ENCODE results near the gene PACS1.

PACS1 gene

GRCh38 chr11:66050581-66051231, 19.4 kb upstream of the PACS1 start:
- DNase-seq (ENCODE audit: low read depth in 2 of 2), result no peak

DNA sequence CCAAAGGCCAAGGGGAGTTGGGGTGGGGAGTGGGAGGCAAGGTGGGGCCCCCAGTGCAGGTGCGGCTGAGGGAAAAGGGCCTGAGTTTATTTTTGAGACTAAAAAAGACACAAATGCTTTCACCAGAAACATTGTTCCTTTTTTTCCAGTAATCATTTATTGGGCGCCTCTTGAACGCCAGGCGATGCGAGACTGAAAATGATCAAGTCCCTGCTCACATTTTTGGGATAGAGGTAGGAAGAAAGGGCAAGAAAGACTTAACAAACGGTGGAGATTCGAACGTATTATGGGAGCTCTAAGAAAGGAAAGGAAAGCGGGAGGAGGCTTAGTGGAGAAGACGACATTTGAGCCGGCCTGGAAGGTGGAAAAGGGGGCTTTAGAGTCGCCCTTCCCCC, 18.7 kb upstream of the PACS1 start:
- no peak for DNase-seq (ENCODE audit: low read depth in 2 of 2)

DNA sequence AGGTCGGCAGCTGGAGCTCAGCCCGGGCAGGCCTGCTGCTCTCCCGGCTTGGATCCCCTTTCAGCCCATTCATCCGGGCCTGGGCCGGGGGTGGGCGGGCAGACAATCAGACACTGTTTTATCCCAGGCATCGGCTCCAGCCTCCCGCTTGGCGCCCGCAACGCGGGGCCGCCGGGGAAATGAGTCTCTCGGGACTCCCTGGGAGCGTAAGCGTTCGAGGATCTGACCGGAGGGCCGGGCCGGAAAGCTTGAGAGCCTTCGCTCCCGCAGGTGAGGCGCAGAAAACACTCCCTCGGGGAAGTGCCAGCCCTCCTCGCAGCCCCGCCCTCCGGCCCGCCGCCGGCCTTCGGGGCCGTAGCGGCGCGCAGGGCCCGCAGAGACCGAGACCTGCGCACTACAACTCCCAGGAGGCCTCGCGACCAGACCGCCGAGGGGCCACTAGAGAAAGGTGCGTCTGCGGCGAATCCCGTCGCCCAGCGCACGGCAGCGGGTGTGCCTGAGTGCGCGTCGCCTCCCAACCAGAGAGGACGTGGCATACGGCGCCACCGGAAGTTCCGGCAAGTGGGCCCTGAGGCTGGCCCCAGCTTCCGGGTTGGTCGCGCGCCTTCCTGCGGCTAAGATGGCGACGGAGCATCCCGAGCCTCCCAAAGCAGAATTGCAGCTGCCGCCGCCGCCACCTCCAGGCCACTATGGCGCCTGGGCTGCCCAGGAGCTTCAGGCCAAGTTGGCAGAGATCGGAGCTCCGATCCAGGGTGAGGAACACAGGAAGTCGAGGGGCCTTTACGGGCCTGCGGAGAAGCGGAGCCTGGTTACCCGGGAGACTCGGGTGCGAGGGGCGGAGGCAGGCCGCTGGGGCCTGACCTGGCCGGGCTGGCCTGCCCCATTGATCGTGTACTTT, 18.1 kb upstream of the PACS1 start, which contains the start of gene SF3B2:
SF3B2 (plus strand) TSS at position 599 of the 898 bp plus-strand sequence; CDS start at position 620, 21 bp downstream.
- DNase-seq (ENCODE audit: low read depth in 2 of 2), result peak; percentile 96 to 97

DNA sequence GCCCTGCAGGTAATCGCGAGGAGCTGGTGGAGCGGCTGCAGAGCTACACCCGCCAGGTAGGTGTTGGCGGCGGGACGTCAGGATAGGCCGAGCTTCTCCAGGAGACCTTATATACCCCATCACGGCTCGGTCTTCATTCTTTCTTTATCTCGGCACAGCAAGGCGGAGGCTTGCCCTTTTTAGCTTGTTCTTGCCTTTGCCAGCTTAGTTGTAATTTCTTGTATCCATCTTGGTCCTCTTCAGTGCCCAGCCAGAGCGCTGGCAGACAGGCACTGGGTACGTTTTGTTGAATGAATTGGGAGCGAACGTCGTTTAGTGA, 17.4 kb upstream of the PACS1 start:
- DNase-seq (ENCODE audit: low read depth in 2 of 2), result no peak

GRCh38 chr11:66055021-66055420, 15.1 kb upstream of the PACS1 start:
- no peak for DNase-seq (ENCODE audit: low read depth in 2 of 2)

- no peak for DNase-seq (ENCODE audit: low read depth in 2 of 2)
Measured at GRCh38 chr11:66056501-66056900, 13.6 kb upstream of the PACS1 start.

GRCh38 chr11:66059966-66060680, 9.9 kb upstream of the PACS1 start:
- no peak for DNase-seq (ENCODE audit: low read depth in 2 of 2)

DNA sequence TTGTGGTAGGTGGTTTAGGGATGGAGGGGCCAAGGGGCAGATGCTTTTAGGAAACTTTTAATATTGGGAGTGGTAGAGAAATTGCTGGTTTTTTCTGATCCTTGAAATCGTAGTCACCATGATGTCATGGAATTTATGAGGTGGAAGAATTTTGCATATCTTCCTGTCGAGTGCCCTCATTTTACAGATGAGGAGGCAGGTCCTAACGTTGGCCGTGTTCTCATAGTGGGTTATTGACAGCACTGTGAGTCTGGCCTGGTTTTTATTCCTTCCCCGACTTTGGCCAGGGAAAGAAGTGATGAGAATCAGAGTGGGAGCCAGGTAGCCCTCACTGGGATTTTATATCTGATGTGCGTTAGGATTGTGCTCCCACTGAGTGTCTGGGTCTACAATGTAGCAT, 8.8 kb upstream of the PACS1 start:
- no peak for DNase-seq (ENCODE audit: low read depth in 2 of 2)

DNA sequence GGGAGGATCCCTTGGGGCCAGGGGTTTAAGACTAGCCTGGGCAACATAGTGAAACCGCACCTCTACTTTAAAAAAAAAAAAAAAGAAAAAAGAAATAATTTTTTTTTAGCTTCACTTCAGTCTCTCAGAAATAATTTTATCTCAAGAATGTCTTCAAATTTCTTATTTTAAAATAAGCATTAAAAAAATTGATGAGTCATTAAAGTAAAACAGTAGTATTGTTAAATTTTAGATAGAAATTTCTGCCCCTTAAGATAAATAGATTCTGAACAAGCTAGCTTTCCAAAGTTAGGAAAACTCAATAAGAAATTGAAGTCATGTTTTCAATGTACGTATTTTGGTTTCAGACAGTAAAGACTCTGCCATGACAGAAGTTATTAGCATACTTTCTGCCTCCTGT, 7.7 kb upstream of the PACS1 start:
- DNase-seq (ENCODE audit: low read depth in 2 of 2), result no peak

DNA sequence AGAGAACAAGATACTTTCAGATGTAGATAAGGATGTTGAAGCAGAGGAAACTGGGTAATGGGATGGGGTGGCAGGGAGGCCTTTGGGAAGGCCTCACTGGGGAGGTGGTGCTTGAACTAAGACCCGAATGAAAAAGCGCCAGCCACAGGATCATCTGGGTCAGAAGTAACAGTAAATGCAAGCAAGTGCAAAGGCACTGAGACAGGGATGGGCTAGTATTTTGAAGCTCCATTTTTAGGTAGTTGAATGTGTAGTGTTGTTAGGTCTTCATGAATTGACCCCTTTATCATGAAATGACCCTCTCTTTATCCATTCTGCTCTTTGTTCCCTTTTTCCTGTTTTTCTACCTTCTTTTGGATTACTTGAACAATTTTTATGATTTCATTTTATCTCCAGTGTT, 6.2 kb upstream of the PACS1 start:
- DNase-seq (ENCODE audit: low read depth in 2 of 2), result no peak

DNA sequence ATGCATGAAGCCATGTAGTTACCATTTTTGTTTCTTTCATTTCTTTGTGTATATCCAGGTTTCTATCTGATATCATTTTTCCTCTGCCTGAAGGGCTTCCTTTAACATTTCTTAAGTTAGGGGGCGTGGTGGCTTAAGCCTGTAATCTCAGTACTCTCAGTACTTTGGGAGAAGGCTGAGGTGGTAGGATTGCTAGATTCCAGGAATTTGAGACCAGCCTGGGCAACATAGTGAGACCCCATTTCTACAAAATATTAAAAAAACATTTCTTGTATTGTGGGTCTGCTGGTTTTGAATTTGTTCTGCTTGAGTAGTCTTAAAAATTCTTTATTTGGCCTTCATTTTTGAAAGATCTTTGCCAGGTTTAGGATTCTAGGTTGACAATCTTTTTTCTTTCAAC, 5.5 kb upstream of the PACS1 start:
- no peak for DNase-seq (ENCODE audit: low read depth in 2 of 2)

DNA sequence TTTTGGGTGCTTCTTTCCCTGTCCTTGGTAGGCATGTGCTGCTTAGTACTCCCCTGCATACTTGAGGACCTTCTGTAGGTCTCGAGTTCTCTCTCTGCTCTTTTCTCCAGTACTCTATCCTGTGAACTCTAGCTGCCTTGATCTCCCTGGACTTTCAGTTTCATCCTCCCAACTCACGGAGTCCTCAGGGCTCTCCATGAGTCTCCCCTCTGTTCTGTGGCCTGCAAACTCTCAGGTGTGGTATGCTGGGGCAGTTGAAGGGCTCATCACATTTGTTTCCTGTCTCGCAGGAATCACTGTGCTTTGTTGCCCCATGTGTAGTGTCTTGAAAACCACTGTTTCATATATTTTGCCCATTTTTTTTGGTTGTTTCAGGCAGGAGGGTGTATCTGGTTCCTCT, 3.3 kb upstream of the PACS1 start:
- DNase-seq (ENCODE audit: low read depth in 2 of 2), result no peak

DNA sequence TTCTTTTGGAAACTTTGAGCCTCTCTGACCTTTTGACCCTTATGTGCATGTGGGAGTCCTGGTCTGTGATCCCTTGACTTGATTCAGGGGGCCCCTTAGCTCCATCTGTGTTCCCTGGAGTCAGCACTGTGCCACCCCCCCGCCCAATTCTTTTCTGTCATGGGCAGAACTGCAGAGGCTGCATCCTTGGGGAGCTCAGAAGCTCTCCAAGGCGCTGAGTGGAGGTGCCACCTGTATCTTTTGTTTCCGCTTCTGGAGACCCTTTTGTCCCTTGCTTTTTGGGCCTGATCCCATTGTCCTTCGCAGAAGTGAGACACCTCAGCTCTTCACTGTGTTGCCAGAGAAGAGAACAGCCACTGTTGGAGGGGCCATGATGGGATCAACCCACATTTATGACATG, 2.4 kb upstream of the PACS1 start:
- DNase-seq (ENCODE audit: low read depth in 2 of 2), result no peak

GRCh38 chr11:66068154-66068821, 1.8 kb upstream of the PACS1 start:
- peak; percentile 46 to 61 for DNase-seq (ENCODE audit: low read depth in 2 of 2)

DNA sequence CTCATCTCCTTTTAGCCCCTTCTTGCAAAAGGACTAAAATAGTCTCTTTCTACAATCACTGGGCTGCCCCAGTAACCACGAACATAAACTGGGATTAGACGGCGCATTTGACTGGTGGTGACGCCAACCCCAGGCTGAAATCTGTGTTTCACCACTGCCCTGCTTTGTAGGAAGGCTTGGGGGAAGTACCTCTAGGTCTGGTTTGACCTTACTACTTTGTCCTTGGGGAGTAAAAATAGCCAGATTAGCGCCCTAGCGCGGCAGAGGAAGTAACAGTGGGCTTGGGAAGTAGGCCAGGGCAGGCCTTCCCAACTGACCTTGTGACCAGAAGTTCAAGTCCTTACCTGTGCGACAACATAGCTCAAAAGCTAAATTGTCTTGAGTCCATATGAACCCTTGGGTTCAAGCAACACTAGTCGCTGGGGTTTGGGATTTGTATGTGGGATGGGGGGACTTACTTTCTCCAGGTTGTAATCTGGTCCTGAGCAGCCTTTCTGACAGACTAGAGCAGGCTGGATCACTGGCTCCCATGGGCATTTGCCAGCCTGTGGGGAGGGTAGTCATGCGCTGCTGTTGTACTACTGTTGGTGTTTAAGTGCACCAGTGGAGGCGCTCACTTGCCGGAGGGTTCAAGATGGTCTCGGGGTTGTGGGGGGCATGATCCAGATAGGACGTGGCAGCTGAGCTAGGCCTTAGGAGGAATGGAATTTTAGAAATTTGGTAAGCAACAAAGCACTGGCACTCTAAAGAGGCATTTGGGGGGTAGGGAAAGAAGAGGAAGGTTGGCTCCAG, 953 bp upstream of the PACS1 start:
- DNase-seq (ENCODE audit: low read depth in 2 of 2), result no peak

DNA sequence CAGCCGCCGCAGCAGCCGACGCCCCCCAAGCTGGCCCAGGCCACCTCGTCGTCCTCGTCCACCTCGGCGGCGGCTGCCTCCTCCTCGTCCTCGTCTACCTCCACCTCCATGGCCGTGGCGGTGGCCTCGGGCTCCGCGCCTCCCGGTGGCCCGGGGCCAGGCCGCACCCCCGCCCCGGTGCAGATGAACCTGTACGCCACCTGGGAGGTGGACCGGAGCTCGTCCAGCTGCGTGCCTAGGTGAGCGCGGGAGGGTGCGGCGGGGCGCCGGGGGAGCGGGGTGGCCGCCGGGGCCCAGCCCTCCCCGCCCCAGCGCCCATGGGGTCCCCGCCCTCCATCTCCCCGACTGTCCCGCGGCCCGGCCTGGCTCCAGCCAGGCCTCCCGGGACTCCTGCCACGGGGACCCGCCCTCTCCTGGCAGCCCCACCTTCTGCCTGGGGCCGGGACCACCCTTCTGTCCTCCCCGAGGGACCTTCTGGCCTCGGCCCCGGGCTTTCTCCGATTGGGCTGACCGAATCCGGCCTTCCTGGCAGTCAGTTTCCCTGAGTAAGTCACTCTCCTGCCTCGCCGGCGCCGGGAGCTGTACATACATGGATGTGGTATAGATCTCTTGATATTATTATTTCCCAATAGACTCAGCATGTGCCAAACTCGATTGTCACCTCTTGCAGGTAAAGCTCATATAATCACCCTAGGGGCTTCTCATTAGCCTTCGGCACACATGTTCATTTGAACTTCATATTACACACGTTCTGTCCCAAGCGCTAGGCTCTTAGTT, 720 bp downstream of the PACS1 start:
- DNase-seq (ENCODE audit: low read depth in 2 of 2), result no peak

GRCh38 chr11:66071381-66071801, 1.3 kb downstream of the PACS1 start:
- DNase-seq (ENCODE audit: low read depth in 2 of 2), result no peak

DNA sequence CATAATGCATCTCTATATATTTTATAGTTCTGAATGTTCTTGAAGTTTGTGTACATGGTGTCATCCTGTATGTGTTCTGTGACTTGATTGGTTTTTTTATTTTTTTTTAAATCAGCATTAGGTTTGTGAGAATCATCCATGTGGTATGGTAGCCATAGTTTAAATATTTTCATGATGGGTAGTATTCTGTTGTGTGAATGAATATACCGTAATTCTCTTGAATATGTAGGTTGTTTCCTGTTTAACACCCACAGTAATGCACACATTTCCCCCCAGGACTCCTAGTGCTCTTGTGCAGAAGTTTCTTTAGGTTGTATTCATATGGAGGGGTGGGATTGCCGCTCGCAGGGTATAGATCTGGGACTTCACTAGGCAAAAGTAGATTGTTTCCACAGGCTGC, 2.0 kb downstream of the PACS1 start:
- no peak for DNase-seq (ENCODE audit: low read depth in 2 of 2)

- no peak for DNase-seq (ENCODE audit: low read depth in 2 of 2)
Measured at GRCh38 chr11:66072518-66072917, 2.4 kb downstream of the PACS1 start.

- DNase-seq (ENCODE audit: low read depth in 2 of 2), result no peak
Measured at GRCh38 chr11:66073669-66074068, 3.6 kb downstream of the PACS1 start.

DNA sequence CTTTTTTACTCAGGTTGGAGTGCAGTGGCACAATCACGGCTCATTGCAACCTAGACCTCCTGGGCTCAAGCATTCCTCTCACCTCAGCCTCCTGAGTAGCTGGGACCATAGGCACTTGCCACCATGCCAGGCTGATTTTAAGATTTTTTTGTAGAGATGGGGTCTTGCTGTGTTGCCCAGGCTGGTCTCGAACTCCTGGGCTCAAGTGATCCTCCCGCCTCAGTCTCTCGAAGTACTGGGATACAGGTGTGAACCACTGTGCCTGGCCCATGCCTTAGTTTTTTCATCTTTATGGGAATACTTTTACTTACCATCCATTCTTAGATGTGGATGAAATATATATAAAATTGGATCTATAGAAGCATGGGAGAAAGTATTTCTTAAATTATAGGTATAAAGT, 5.2 kb downstream of the PACS1 start:
- DNase-seq (ENCODE audit: low read depth in 2 of 2), result no peak
